Stimulated activated CD8-positive, alpha-beta memory T cell treated with anti-CD3 and anti-CD28 coated beads, Interleukin-7, amount 100 ng/mL, for 24 hours (primary cell): ENCODE measurements around the gene AOPEP.
"Not testable (repeated sequence)": the region's sequence is repeated elsewhere in the genome, so short reads cannot be mapped to it uniquely, and the experiment has no call there.

Source experiments
- DNase-seq: peaks from one replicate; pipeline ENCODE4 v3.0.0-alpha.2; 2020; ENCODE audit warnings: low read depth

The AOPEP gene

GRCh38 chr9:94961870-94962269, 235.4 kb downstream of the AOPEP start:
- DNase-seq = no peak

GRCh38 chr9:94965631-94966030, 239.1 kb downstream of the AOPEP start:
- not testable (repeated sequence) for DNase-seq

GRCh38 chr9:94966046-94966445, 239.5 kb downstream of the AOPEP start:
- not testable (repeated sequence) for DNase-seq

GRCh38 chr9:94967482-94967881, 241.0 kb downstream of the AOPEP start:
- DNase-seq = no peak

GRCh38 chr9:94971378-94972131, 245.1 kb downstream of the AOPEP start:
- DNase-seq = no peak

- DNase-seq = no peak
Measured at GRCh38 chr9:94973451-94973941, 247.0 kb downstream of the AOPEP start.

GRCh38 chr9:94974154-94974879, 247.8 kb downstream of the AOPEP start:
- DNase-seq = no peak

- DNase-seq = no peak
Measured at GRCh38 chr9:94975480-94975879, 249.0 kb downstream of the AOPEP start.

GRCh38 chr9:94976077-94976476, 249.6 kb downstream of the AOPEP start:
- no peak for DNase-seq

- DNase-seq = no peak
Measured at GRCh38 chr9:94977416-94977815, 250.9 kb downstream of the AOPEP start.

- DNase-seq = no peak
Measured at GRCh38 chr9:94979904-94980507, 253.5 kb downstream of the AOPEP start.

- no peak for DNase-seq
Measured at GRCh38 chr9:94980947-94981722, 254.6 kb downstream of the AOPEP start.

GRCh38 chr9:94981723-94982090, 255.2 kb downstream of the AOPEP start:
- DNase-seq = no peak

- no peak for DNase-seq
Measured at GRCh38 chr9:94982211-94982610, 255.7 kb downstream of the AOPEP start.

- no peak for DNase-seq
Measured at GRCh38 chr9:94983552-94983951, 257.1 kb downstream of the AOPEP start.

GRCh38 chr9:94984891-94985476, 258.5 kb downstream of the AOPEP start:
- DNase-seq = no peak

GRCh38 chr9:94985649-94986048, 259.1 kb downstream of the AOPEP start:
- no peak for DNase-seq

- no peak for DNase-seq
Measured at GRCh38 chr9:94987731-94988130, 261.2 kb downstream of the AOPEP start.

GRCh38 chr9:94990897-94991561, 264.5 kb downstream of the AOPEP start:
- DNase-seq = no peak

- no peak for DNase-seq
Measured at GRCh38 chr9:94991961-94992907, 265.7 kb downstream of the AOPEP start.
